ENCODE measurements around the gene ADAMTS10. TPM values are rescaled to one million over a fixed set of nuclear protein-coding genes. Genes with fewer than 3 reads are reported as not detected.

ADAMTS10 gene
- total and polyA plus RNA-seq, 10 of the 15 experiments (the other 5 are each of a cell fraction or from before 2014, with no cell fraction given): 0.01 to 2.5 (median 0.42) TPM; not detected in 3

GRCh38 chr19:8640402-8641004, 30.0 kb upstream of the ADAMTS10 start:
- POLR2A ChIA-PET: no interaction called here

More at GRCh38 chr19:8640402-8641004, 30.0 kb upstream of the ADAMTS10 start:
- no peaks in the 10 kb centered on the region for H4K20me1 ChIP-seq (ENCODE audit: control insufficient read depth, insufficient read depth)
- ChIA-PET CTCF (interaction anchor here (2.2 kb wide), 1 partner anchor 14 kb away, joined by 9 read pairs; no protein-coding TSS in a partner anchor), SMC1A (ENCODE audit: uncharacterized antibody, unreplicated experiment) (no interaction called here), RAD21 (ENCODE audit: unreplicated experiment) (no interaction called here)
- in situ Hi-C loops (cut with MboI) (no loop called here), intact Hi-C loops (cut with micrococcal nuclease; ENCODE audit: unreplicated experiment) (no loop called here)
- no peak for DNase-seq (ENCODE audit: low read depth, low spot score)
- H2AFZ ChIP-seq (ENCODE audit: control insufficient read depth, low read depth, low read length): no peak overlapping the region
- ATAC-seq: no peak
- no peaks in the 10 kb centered on the region for H3K79me2 ChIP-seq (ENCODE audit: control insufficient read depth, insufficient read depth, low read length)
- H3K9ac ChIP-seq (ENCODE audit: control insufficient read depth, insufficient read depth, low read length): no peak overlapping the region
- TF ChIP-seq RBBP5 (conservative IDR thresholded peaks at IDR 0.05) (no peak), SREBF1 (IDR thresholded peaks at IDR 0.05; ENCODE audit: low read length) (no peak), FOXK2 (IDR thresholded peaks at IDR 0.05) (no peak), SMAD1 (IDR thresholded peaks at IDR 0.05; ENCODE audit: low read depth, partially characterized antibody) (no peak), CHD1 (IDR thresholded peaks at IDR 0.05; ENCODE audit: low read depth, low read length) (no peak), SRF (IDR thresholded peaks at IDR 0.05; ENCODE audit: low read depth in 2 of 2, low read length in 2 of 2) (no peak), DPF2 (IDR thresholded peaks at IDR 0.05) (no peak), ETV6 (conservative IDR thresholded peaks at IDR 0.05 in 1 of 2, IDR thresholded peaks at IDR 0.05 in 1 of 2; ENCODE audit: borderline replicate concordance in 1 of 2, low read depth in 1 of 2) (no peak), ESRRA (IDR thresholded peaks at IDR 0.05; ENCODE audit: low read length) (no peak), HDAC2 (IDR thresholded peaks at IDR 0.05) (no peak), HDGF (IDR thresholded peaks at IDR 0.05) (no peak), USF1 (IDR thresholded peaks at IDR 0.05; ENCODE audit: borderline replicate concordance, extremely low read length, insufficient read depth, low read depth, low read length) (no peak), ZNF217 (IDR thresholded peaks at IDR 0.05) (no peak), POLR2AphosphoS5 (IDR thresholded peaks at IDR 0.05; ENCODE audit: low read length) (no peak), ZNF24 (IDR thresholded peaks at IDR 0.05) (no peak), MTA3 (IDR thresholded peaks at IDR 0.05; ENCODE audit: borderline replicate concordance, low read length) (no peak), SMARCA5 (IDR thresholded peaks at IDR 0.05) (no peak), RELB (IDR thresholded peaks at IDR 0.05; ENCODE audit: low read depth) (no peak), NFYB (IDR thresholded peaks at IDR 0.05; ENCODE audit: insufficient read depth, low read depth, low read length) (no peak), HCFC1 (IDR thresholded peaks at IDR 0.05; ENCODE audit: low read length) (no peak)
- no TSS peak for BruUV-seq (replicated peaks)
- no peaks in the 10 kb centered on the region for H3K4me1 ChIP-seq (ENCODE audit: control insufficient read depth, insufficient read depth, low read length)
- no peaks in the 10 kb centered on the region for H3K36me3 ChIP-seq (ENCODE audit: control insufficient read depth in 2 of 2, insufficient read depth in 2 of 2, low read length in 1 of 2)
- no peaks in the 10 kb centered on the region for H3K27me3 ChIP-seq (replicated peaks in 1 of 2; ENCODE audit: control insufficient read depth in 2 of 2, insufficient read depth in 2 of 2, low read length in 1 of 2)
- H3K4me2 ChIP-seq (ENCODE audit: control insufficient read depth, insufficient read depth): no peak overlapping the region
- WGBS (ENCODE audit: insufficient coverage, insufficient replicate concordance, low lambda C conversion rate, missing lambda C conversion rate): 42% methylated on average over 12 of the region's 12 CpGs
- no peak overlapping the region for H3K4me3 ChIP-seq
- no peaks in the 10 kb centered on the region; the same call in 2 of the 3 replicates for H3K9me3 ChIP-seq (replicated peaks; ENCODE audit: control insufficient read depth, insufficient read depth, low read length)
- FAIRE-seq: no peak
- H3K27ac ChIP-seq (ENCODE audit: control insufficient read depth, insufficient read depth): no peak overlapping the region
